Lung microvascular endothelial cell (primary cell): ENCODE measurements around the gene RITA1. TPM values are rescaled to one million over a fixed set of nuclear protein-coding genes. Genes with fewer than 3 reads are reported as not detected.

Experiments used
- DNase-seq, 2 donors: peaks; one replicate each; pipeline versions ENCODE4 v3.0.0 to v3.0.0-alpha.2; 2010; ENCODE audit warnings: low read depth in 2 of 2
- total RNA-seq: library from RNA; depleted of rRNA; stranded (reverse); fragments of >200 nt; gene quantifications from 2 replicates; pipeline ENCODE4 v1.2.1, GENCODE V29; 2014

RITA1 gene
- total RNA-seq, 1 donor from 2014 or later: 15.9 TPM

GRCh38 chr12:113173081-113173698 is 12.3 kb upstream of the RITA1 start:
- DNase-seq: no peak

GRCh38 chr12:113174461-113175384 is 10.8 kb upstream of the RITA1 start:
- peak; percentile 74 to 75 for DNase-seq

- DNase-seq: no peak
These were observed 6.5 kb upstream of the RITA1 start for GRCh38 chr12:113179023-113179422.

GRCh38 chr12:113180333-113180732 is 5.2 kb upstream of the RITA1 start:
- DNase-seq: no peak

- no peak for DNase-seq
These were observed 3.5 kb upstream of the RITA1 start for GRCh38 chr12:113181975-113182374.

GRCh38 chr12:113183030-113183589 is 2.4 kb upstream of the RITA1 start:
- DNase-seq: no peak

GRCh38 chr12:113184098-113184899 is 1.2 kb upstream of the RITA1 start:
- peak; percentile 80 to 86 for DNase-seq

GRCh38 chr12:113184900-113185179 is 681 bp upstream of the RITA1 start:
- peak; percentile 90 to 93 for DNase-seq

- DNase-seq: peak; percentile 37 to 48
These were observed 478 bp downstream of the RITA1 start for GRCh38 chr12:113186033-113186365.

GRCh38 chr12:113186666-113187325 is 1.3 kb downstream of the RITA1 start:
- DNase-seq: no peak

GRCh38 chr12:113189361-113189760 is 3.8 kb downstream of the RITA1 start:
- DNase-seq: no peak

GRCh38 chr12:113190761-113191160 is 5.2 kb downstream of the RITA1 start:
- peak; percentile 45 to 57 for DNase-seq

- DNase-seq: no peak
These were observed 5.7 kb downstream of the RITA1 start for GRCh38 chr12:113191227-113191626.

GRCh38 chr12:113194971-113195391 is 9.5 kb downstream of the RITA1 start:
- DNase-seq: no peak

GRCh38 chr12:113195598-113195997 is 10.1 kb downstream of the RITA1 start:
- no peak for DNase-seq

- DNase-seq: no peak
These were observed 11.1 kb downstream of the RITA1 start for GRCh38 chr12:113196582-113196981.

GRCh38 chr12:113196990-113197389 is 11.5 kb downstream of the RITA1 start:
- peak; percentile 86 to 88 for DNase-seq

GRCh38 chr12:113197518-113198077 is 12.1 kb downstream of the RITA1 start:
- no peak for DNase-seq

GRCh38 chr12:113198296-113198695 is 12.8 kb downstream of the RITA1 start:
- DNase-seq: no peak

- no peak for DNase-seq
These were observed 14.7 kb downstream of the RITA1 start for GRCh38 chr12:113200021-113200797.
